ENCODE data around the gene NDUFAF2.

The NDUFAF2 gene

GRCh38 chr5:61160497-61160896 is 215.5 kb downstream of the NDUFAF2 start:
- H4K20me1 ChIP-seq (ENCODE audit: low read depth, low read length), result no peaks in the 10 kb centered on the region
- no peaks in the 10 kb centered on the region for H3K9me3 ChIP-seq (ENCODE audit: insufficient read depth, low read length)
- H3K79me2 ChIP-seq (ENCODE audit: insufficient read depth, low read length), result peaks cover 27% of the 10 kb centered on the region
- no peak overlapping the region for H3K9ac ChIP-seq (ENCODE audit: low read length)
- peak overlapping the region; percentile 62 for H3K4me3 ChIP-seq (ENCODE audit: insufficient read depth, low read length, poor library complexity, severe bottlenecking)
- peak overlapping the region; percentile 91 for H3K4me2 ChIP-seq (ENCODE audit: low read depth, low read length, poor library complexity, severe bottlenecking)
- H2AFZ ChIP-seq (ENCODE audit: low read depth, low read length, severe bottlenecking), result no peak overlapping the region
- no peaks in the 10 kb centered on the region for H3K9me2 ChIP-seq (replicated peaks; ENCODE audit: insufficient read depth, low read length)
- no peak for TF ChIP-seq EZH2phosphoT487 (conservative IDR thresholded peaks at IDR 0.05; ENCODE audit: low read length)
- TF ChIP-seq, protein P1, sequence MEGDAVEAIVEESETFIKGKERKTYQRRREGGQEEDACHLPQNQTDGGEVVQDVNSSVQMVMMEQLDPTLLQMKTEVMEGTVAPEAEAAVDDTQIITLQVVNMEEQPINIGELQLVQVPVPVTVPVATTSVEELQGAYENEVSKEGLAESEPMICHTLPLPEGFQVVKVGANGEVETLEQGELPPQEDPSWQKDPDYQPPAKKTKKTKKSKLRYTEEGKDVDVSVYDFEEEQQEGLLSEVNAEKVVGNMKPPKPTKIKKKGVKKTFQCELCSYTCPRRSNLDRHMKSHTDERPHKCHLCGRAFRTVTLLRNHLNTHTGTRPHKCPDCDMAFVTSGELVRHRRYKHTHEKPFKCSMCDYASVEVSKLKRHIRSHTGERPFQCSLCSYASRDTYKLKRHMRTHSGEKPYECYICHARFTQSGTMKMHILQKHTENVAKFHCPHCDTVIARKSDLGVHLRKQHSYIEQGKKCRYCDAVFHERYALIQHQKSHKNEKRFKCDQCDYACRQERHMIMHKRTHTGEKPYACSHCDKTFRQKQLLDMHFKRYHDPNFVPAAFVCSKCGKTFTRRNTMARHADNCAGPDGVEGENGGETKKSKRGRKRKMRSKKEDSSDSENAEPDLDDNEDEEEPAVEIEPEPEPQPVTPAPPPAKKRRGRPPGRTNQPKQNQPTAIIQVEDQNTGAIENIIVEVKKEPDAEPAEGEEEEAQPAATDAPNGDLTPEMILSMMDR (IDR thresholded peaks at IDR 0.05; ENCODE audit: insufficient read depth, low read length, poor library complexity, severe bottlenecking), result no peak
- no peak overlapping the region for H3K27ac ChIP-seq (ENCODE audit: low read depth, low read length)
- no peaks in the 10 kb centered on the region for H3K27me3 ChIP-seq (ENCODE audit: low read length)
- peaks cover 22% of the 10 kb centered on the region for H3K36me3 ChIP-seq (ENCODE audit: low read length)
- H3F3A ChIP-seq (ENCODE audit: insufficient read depth), result peaks cover 4% of the 10 kb centered on the region; the same call in 1 of the 2 replicates

GRCh38 chr5:61162010-61162831 is 217.2 kb downstream of the NDUFAF2 start, which contains the start of gene SMIM15:
Gene SMIM15, minus strand, starts transcription at chr5:61162468. Its CDS starts 2,297 bp downstream, at chr5:61160171.
- H4K20me1 ChIP-seq (ENCODE audit: low read depth, low read length), result no peaks in the 10 kb centered on the region
- H3K27me3 ChIP-seq (ENCODE audit: low read length), result no peaks in the 10 kb centered on the region
- peak within 1 kb of the TSS; percentile 62 for H3K4me3 ChIP-seq (ENCODE audit: insufficient read depth, low read length, poor library complexity, severe bottlenecking)
- no peaks in the 10 kb centered on the region for H3K9me3 ChIP-seq (ENCODE audit: insufficient read depth, low read length)
- peak within 1 kb of the TSS; percentile 91 for H3K4me2 ChIP-seq (ENCODE audit: low read depth, low read length, poor library complexity, severe bottlenecking)
- no peak for TF ChIP-seq EZH2phosphoT487 (conservative IDR thresholded peaks at IDR 0.05; ENCODE audit: low read length)
- TF ChIP-seq, protein P1 (IDR thresholded peaks at IDR 0.05; ENCODE audit: insufficient read depth, low read length, poor library complexity, severe bottlenecking), result no peak
- peak within 1 kb of the TSS; percentile 77 for H3K9ac ChIP-seq (ENCODE audit: low read length)
- peaks cover 19% of the 10 kb centered on the region for H3K36me3 ChIP-seq (ENCODE audit: low read length)
- peak within 1 kb of the TSS; percentile 52 for H3K27ac ChIP-seq (ENCODE audit: low read depth, low read length)
- H3K9me2 ChIP-seq (replicated peaks; ENCODE audit: insufficient read depth, low read length), result no peaks in the 10 kb centered on the region
- peaks cover 27% of the 10 kb centered on the region for H3K79me2 ChIP-seq (ENCODE audit: insufficient read depth, low read length)
- peaks cover 4% of the 10 kb centered on the region; the same call in 1 of the 2 replicates for H3F3A ChIP-seq (ENCODE audit: insufficient read depth)
- H2AFZ ChIP-seq (ENCODE audit: low read depth, low read length, severe bottlenecking), result peak within 1 kb of the TSS; percentile 93

DNA sequence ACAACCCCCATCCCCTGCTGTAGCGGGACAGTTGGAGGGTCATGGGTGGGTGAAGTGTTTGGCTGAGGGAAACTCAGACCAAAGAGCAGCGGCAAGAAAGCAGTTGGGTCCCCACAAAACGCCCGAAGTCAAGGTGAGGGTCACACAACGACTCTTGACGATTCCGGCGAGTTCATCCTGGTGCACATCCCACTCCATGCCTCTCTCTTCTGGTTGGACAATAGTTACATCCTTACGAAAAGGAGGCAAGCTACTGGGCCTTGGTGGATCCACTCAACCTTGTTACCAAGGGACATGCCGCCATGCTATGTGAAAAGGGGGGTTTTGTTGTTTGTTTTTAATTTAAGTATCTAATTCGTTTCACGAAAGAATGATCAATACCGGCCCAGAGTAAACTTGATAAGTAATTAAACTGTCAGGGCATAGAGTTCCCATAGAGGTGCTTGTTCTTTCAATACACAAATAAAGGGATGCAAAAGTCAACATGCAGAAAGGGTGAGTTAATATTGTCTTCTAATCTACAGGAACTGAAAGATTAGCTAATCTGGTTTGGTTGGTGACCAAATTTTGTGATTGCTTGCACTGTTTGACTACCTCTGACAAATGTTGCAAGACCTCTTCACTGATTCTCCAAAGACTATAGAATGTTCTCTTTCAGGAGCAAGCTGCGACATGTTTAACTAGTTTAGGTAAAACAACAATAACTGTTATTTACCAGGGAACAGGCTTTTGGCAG is 218.0 kb downstream of the NDUFAF2 start:
- Histone ChIP-seq H3K27ac (ENCODE audit: low read depth, low read length) (peak overlapping the region; percentile 28; the same call in 1 of the 2 replicates), H3K9ac (ENCODE audit: low read length) (peak overlapping the region; percentile 77), H3K4me2 (ENCODE audit: low read depth, low read length, poor library complexity, severe bottlenecking) (peak overlapping the region; percentile 91), H3K4me3 (ENCODE audit: insufficient read depth, low read length, poor library complexity, severe bottlenecking) (peak overlapping the region; percentile 62), H3K27me3 (ENCODE audit: low read length) (no peaks in the 10 kb centered on the region), H3K9me2 (replicated peaks; ENCODE audit: insufficient read depth, low read length) (no peaks in the 10 kb centered on the region), H2AFZ (ENCODE audit: low read depth, low read length, severe bottlenecking) (peak overlapping the region; percentile 93), H3K79me2 (ENCODE audit: insufficient read depth, low read length) (peaks cover 27% of the 10 kb centered on the region), H3K9me3 (ENCODE audit: insufficient read depth, low read length) (no peaks in the 10 kb centered on the region), H4K20me1 (ENCODE audit: low read depth, low read length) (no peaks in the 10 kb centered on the region), H3K36me3 (ENCODE audit: low read length) (peaks cover 16% of the 10 kb centered on the region), H3F3A (ENCODE audit: insufficient read depth) (peaks cover 4% of the 10 kb centered on the region; the same call in 1 of the 2 replicates)
- TF ChIP-seq EZH2phosphoT487 (conservative IDR thresholded peaks at IDR 0.05; ENCODE audit: low read length), result no peak
- TF ChIP-seq, protein P1 (IDR thresholded peaks at IDR 0.05; ENCODE audit: insufficient read depth, low read length, poor library complexity, severe bottlenecking), result no peak

Measured in SU-DHL-6 (cell line).